NCI-H1417 (cell line): Measurements from ENCODE around the gene ANKRD31.

Source experiments
- DNase-seq, 3 experiments: peaks; one replicate each; lab custom pipeline; 2025; lab: John Stamatoyannopoulos, UW

ANKRD31 gene

DNA sequence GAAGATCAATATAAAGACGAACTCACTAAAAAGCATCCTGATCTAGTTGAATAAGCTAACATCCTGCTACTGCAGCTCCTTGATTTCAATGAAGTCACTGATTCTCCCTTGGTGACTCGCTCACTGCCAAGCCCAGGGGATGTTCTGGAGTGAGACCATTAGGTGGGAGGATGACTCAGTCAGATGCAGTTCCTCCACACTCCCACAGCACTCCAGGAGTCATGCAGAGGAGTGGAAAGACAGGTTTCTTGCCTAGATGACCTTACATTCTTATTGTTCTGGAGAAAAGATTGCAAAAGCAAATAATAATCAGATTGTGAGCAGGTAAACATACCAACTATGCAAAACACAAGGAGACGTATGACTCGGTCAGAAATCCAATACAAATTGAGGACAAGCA is 199.6 kb downstream of the ANKRD31 start:
- peak in 1 of 3 experiments; percentile 18 for DNase-seq

- no peak for DNase-seq
Measured at GRCh38 chr5:75034137-75034739, 202.4 kb downstream of the ANKRD31 start.

DNA sequence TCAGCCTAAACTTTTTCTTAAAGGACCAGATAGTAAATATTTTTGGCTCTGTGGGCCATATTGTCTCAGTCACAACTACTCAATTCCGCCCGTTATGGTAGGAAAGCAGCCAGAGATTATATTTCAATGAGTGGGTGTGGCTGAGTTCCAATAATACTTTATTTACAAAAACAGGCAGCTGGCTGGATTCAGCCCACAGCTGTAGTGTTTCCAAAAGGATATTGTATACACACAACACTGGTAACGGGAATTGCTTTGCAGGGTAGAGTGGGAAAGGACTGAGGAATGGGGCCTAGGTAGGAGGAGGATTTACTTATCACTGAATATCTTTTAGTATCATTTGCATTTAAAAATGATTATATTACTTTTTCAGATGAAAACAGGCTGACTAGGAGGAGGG is 205.3 kb downstream of the ANKRD31 start:
- no peak for DNase-seq

GRCh38 chr5:75028090-75028489 is 208.6 kb downstream of the ANKRD31 start:
- no peak for DNase-seq

DNA sequence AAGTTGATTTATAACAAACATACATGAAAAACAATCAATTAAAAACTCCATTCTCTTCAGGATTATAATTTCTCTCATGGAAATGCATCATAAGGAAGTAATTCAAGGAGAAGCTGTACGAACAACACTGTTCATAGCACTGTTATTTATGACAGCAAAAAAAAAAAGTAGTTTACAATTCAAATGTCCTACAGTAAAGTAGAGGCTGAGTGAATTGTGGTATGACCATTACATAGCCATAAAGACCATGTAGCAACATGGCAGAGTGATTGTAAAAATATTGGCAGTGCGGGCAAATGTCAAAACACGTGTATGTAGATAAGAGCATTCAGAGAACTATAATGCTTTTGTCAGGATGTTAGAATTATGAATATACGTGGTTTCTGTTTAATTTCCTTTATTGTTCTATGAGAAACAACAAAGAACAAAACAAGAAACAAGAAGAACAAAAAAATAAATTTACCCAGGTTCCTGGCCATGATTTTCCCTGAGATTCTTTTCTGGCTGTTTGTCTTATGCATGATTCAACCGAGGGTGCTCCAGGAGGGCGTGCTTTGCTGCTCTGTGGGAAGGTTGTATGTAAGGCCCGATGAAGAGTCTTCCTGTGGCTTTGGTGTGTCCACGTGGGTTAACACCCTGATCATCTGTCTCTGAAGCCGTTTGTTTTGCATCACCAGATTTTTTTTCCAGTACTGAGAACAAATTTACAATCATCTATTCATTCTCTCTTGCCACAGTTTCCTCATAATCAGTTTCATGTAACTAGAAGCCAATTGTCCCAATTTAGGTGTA is 213.1 kb downstream of the ANKRD31 start:
- no peak for DNase-seq

DNA sequence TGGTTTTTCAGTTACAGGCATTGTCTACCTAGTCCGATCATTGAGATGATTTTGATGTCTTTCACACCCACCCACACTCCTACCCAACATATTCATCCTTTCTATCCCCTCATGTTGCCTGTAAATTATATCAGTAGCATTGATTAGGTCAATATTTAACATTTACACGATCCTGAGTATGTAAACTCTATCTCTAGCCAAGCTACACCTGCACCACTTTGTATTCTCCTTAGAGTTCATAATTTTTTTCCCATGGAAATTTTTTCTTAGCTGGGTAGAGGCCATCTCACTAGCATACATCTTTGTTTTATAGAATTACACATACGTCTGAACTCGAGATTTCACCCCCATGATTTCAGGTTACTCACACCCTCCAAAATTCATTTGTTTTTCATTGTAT is 214.9 kb downstream of the ANKRD31 start:
- no peak for DNase-seq

- DNase-seq = peak in 1 of 3 experiments; percentile 2
Measured at GRCh38 chr5:75021219-75021618, 215.5 kb downstream of the ANKRD31 start.

- DNase-seq = no peak
Measured at GRCh38 chr5:75020016-75020656, 216.5 kb downstream of the ANKRD31 start.

GRCh38 chr5:75018805-75019587 is 217.7 kb downstream of the ANKRD31 start:
- DNase-seq = no peak
